T47D (cell line): Measurements from ENCODE around the gene PIAS3.
A peak's percentile ranks its signal among the peaks of the same experiment; 100 is the strongest.
"Not testable (repeated sequence)": the region's sequence is repeated elsewhere in the genome, so short reads cannot be mapped to it uniquely, and the experiment has no call there.

ENCODE experiments used
- DNase-seq, 2 experiments: peaks; one replicate each; pipeline versions ENCODE4 v3.0.0 to v3.0.0-alpha.2; 2011 to 2012; ENCODE audit warnings: low read depth in 1 of 2, low spot score in 1 of 2
- JUND ChIP-seq: IDR thresholded peaks from 2 replicates; pipeline ENCODE4 v1.6.1; 2012; ENCODE audit warnings: low read depth
- in situ Hi-C: cut with HindIII; loops from 2 replicates; pipeline ENCODE4 v1.10.0; 2016; ENCODE audit warnings: low sequenced_read_pairs, low pct_unique_long_range_greater_than_20kb

The PIAS3 gene

GRCh38 chr1:145828367-145829026 lies 30.4 kb downstream of the PIAS3 start:
- in situ Hi-C loops: no loop called here

DNA sequence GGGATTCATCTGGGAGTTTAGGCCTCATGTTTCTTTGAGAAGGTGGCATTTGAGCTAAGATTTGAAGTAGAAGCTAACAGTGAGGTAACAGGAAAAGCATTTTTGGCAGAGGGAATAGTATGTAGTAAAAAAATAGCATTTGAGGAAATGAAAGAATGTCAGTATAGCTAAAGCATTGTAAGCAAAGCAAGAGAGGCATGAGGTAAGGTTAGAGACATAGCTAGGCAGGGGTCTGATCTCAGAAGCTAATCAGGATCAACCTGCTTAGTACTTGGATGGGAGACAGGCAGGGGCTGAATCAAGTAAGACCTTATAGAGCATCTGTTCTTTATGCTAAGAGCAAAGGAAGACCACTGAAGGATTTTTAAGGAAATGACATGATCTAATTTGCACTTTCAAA lies 30.9 kb downstream of the PIAS3 start:
- no peak for DNase-seq
- in situ Hi-C loops: no loop called here

More at GRCh38 chr1:145828367-145829026, 30.4 kb downstream of the PIAS3 start:
- no peak for DNase-seq
- TF ChIP-seq JUND: no peak

GRCh38 chr1:145826030-145826429 lies 32.9 kb downstream of the PIAS3 start:
- in situ Hi-C loops: no loop called here
- TF ChIP-seq JUND: no peak
- no peak for DNase-seq

More for the DNA sequence above, 30.9 kb downstream of the PIAS3 start:
- TF ChIP-seq JUND: no peak

GRCh38 chr1:145824499-145824842 lies 34.4 kb downstream of the PIAS3 start:
- in situ Hi-C loops: no loop called here
- no peak for TF ChIP-seq JUND
- no peak for DNase-seq

GRCh38 chr1:145823565-145824498 lies 35.0 kb downstream of the PIAS3 start, which contains the start of the genes POLR3C and RNF115:
Gene POLR3C (plus strand): TSS chr1:145824200. CDS start chr1:145825777, 1,577 bp downstream.
Gene RNF115 (minus strand): TSS chr1:145824095. CDS start chr1:145823873, 222 bp downstream.
- in situ Hi-C loops: no loop called here
- peak; percentile 93 for DNase-seq
- TF ChIP-seq JUND: no peak

DNA sequence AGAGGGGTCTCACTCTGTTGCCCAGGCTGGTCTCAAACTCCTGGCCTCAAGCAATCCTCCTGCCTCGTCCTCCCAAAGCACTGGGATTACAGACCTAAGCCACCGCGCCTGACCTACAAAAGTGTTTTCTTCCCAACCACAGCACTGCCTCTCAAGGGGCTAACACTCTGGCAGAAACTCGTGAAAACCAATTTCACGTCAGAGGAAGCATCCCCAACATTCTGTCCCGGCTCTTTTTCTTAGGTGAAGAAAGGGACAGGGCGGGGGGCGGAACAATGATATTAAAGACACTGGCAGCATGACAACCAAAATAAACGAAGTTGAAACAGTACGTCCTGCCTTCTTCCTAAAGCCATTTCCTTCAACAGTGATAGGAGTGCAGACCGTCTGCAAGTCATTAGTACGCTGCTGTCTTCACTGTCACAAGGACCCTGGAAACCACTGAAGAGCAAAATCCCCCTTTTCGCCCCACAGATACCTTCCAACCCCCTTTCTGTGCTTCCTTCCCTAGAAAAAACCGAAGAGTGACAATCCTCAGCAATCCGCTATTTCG lies 36.0 kb downstream of the PIAS3 start:
- DNase-seq, in situ Hi-C loops: not testable (repeated sequence)

- DNase-seq, in situ Hi-C loops: not testable (repeated sequence)
These were observed 40.8 kb downstream of the PIAS3 start for GRCh38 chr1:145818095-145818494.

DNA sequence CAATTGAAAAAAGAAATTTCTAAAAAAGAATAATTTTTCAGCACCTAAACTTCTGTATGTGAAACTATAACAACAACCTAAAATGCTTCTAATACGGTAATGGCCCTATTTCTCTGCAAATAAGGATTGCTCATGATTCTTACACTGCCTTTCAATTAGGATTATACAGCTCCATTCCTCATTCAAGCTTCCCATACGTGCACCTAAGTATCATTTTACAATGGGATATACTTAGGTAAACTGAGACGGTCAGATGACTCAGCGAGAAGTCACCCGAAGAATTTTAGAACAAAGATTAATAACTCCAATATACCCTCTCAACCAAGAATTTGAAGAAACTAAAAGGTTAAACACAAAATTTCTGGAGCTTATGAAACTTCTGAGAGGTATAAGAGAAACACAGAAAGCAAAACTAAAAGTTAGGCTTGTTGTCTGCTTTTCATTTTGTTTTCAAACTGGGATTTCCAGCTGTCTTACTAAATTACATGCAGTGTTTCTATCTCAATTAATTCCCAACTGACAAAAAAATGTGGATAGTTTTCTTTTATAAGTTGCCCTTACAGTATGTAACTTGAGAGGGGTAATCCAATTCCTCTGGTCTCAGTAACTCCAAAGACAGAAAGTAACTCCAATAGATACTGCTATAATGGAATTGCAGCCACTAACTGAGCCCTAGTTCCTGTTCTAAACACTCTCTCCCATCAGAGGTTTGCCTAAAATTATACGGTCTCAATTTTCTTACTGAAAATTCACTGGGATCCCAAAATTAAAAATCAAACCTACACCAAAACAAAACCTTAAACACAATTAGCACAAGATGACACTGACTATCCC lies 45.7 kb downstream of the PIAS3 start:
- DNase-seq, in situ Hi-C loops: not testable (repeated sequence)

- no peak for DNase-seq
- in situ Hi-C loops: no loop called here
- no peak for TF ChIP-seq JUND
These were observed 52.0 kb downstream of the PIAS3 start for GRCh38 chr1:145806844-145807243.

GRCh38 chr1:145806408-145806807 lies 52.5 kb downstream of the PIAS3 start:
- TF ChIP-seq JUND: no peak
- DNase-seq: no peak
- in situ Hi-C loops: no loop called here

DNA sequence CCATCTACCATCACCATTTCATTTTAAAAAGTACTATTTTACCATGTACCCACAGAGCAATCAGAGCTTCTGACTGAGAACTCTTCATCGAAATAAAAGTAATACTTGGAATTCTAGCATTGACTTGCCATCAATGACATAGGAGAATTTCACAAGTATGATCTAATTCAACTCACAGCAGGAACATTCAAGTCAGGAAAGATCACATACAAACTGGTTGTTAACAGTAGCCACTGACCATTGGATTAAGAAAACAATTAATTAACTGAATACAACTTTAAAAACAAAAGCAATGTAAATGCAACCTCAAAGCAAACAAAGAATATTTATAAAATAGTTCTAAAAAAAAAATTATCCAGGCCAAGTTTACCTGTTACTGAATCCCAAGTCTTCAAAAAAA lies 53.8 kb downstream of the PIAS3 start:
- in situ Hi-C loops: no loop called here
- TF ChIP-seq JUND: no peak
- DNase-seq: no peak
